Subcutaneous adipose tissue (tissue), 4 donors: ENCODE data around the gene ZC3H11A. TPM values are rescaled to one million over a fixed set of nuclear protein-coding genes. Genes with fewer than 3 reads are reported as not detected.

ENCODE experiments used
- CTCF ChIP-seq: fragments of 450-650 bp; IDR thresholded peaks from one replicate; pipeline ENCODE4 v1.5.1; 2016; ENCODE audit warnings: low read depth, mild to moderate bottlenecking, control low read depth, antibody characterized with exemption, moderate library complexity
- total RNA-seq, 4 donors: library from RNA; depleted of rRNA; stranded (reverse); fragments of >200 nt; gene quantifications; one replicate each; pipeline ENCODE4 v1.1.0, GENCODE V29; 2016

ZC3H11A gene
- total RNA-seq, 4 donors from 2014 or later: 113 to 125 (median 121) TPM

GRCh38 chr1:203792486-203792885 lies 2.9 kb upstream of the ZC3H11A start:
- TF ChIP-seq CTCF: no peak

- no peak for TF ChIP-seq CTCF
Observed at GRCh38 chr1:203794764-203795440, 521 bp upstream of the ZC3H11A start.

- no peak for TF ChIP-seq CTCF
Observed at GRCh38 chr1:203796236-203796605, 798 bp downstream of the ZC3H11A start.

DNA sequence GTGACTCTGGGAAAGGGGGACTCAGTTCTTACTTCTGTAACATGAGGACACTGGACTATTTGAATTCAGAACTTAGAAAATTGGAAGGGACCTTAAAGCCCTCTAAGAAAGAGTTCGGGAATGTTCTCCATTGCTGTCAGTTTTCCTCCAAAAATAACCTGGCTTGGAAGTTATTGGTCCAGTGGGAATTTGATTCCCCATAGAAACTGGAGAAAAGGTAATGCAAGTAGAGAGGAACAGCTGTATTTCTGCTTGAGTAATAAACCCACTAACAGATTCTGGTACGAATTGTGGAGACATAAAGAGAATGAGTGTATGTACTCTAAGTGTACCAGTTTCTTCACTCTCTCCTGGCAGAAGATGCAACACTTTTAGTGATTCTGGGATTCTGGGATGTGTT lies 1.8 kb downstream of the ZC3H11A start:
- TF ChIP-seq CTCF: no peak

GRCh38 chr1:203797948-203798655 lies 2.7 kb downstream of the ZC3H11A start:
- no peak for TF ChIP-seq CTCF

- no peak for TF ChIP-seq CTCF
Observed at GRCh38 chr1:203799157-203799556, 3.7 kb downstream of the ZC3H11A start.

DNA sequence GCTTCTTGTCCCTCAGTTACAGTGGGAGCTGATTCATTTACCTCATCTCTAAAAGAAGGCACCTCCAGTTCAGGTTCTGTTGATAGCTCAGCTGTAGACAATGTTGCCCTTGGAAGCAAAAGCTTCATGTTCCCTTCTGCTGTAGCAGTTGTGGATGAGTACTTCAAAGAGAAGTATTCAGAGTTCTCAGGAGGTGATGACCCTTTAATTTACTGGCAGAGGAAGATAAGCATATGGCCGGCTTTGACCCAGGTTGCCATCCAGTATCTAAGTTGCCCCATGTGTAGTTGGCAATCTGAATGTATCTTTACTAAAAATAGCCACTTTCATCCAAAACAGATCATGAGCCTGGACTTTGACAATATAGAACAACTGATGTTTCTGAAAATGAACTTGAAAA lies 4.5 kb downstream of the ZC3H11A start:
- no peak for TF ChIP-seq CTCF
